Islet precursor cell (in vitro differentiated cells): Measurements from ENCODE around the gene COL2A1.

ENCODE experiments used
- DNase-seq: peaks from one replicate; pipeline ENCODE4 v3.0.0-alpha.2; 2018

COL2A1 gene

DNA sequence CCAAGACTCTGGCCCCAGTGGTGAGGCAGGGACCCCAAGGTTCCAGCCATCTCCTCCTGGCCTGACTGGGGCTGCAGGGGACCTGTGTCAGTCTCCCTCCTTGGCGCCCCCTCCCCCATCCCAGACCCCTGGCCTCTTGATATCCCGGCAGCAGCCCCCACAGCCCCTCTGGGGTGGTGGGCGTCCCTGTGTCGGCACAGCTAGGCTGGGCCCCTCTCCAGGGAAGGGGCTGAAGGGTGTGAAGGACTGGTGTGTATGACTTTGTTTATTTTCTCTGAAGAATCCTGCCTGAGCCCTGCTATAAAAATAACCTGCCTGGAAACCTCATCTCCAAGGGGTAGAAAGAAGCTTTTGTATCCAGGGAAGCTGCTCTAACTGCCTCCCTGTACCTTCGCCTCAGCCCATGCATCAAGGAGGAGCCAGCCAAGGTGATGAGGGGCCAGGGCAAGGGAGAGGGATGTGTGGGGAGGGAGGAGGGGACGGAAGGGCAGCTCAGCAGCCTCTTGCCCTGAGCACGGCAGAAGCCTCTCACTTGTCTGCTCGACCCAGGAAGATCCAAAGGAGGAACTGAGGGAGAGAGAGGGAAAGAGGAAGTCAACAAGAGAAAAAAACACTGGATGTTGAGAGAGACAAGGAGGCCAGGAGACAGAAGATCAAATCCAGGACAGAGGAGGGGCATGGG is 25.4 kb upstream of the COL2A1 start:
- DNase-seq = peak; percentile 78

DNA sequence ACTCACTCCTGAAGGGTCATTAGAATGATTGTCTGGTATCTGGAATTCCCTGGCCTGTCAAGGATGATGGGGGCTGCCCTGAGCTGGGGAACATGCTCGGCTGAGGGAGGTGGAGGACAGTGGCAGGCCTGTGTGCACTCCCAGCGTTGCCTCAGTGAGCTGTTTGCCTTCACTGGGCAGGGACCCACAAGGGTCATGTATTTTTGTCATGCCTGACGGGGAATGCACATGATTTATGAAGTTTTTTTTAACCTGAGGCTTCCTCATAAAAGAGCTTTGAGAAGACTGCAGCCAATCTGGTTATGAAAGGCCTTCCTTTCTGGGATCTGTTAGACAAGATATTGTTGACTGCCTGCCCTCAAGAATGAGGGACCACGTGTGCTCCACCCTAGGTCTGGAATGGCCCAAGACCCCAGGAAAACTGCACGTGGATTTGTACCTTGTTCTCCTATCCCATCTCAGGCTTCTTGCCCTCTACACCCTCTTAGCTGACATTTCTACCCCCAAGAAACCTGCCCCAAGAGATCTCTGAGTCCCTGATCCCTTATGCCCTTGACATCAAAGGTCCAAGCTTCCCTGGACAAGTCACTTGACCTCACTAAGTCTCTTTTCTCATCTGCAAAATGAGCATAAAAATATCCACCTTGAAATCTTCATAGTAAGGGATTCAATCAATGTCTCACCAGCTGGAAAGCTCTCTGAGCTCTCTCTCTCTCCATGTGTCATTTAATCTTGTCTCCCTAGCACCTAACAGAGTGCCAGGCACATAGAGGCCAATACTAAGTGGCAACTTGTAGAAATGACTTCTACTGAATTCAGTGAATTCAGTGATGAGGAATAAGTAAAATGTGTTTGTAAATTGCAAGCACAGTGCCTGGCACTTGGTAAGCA is 24.5 kb upstream of the COL2A1 start:
- peak; percentile 93 for DNase-seq

- DNase-seq = peak; percentile 98
Observed at GRCh38 chr12:48027183-48028002, 23.1 kb upstream of the COL2A1 start.

DNA sequence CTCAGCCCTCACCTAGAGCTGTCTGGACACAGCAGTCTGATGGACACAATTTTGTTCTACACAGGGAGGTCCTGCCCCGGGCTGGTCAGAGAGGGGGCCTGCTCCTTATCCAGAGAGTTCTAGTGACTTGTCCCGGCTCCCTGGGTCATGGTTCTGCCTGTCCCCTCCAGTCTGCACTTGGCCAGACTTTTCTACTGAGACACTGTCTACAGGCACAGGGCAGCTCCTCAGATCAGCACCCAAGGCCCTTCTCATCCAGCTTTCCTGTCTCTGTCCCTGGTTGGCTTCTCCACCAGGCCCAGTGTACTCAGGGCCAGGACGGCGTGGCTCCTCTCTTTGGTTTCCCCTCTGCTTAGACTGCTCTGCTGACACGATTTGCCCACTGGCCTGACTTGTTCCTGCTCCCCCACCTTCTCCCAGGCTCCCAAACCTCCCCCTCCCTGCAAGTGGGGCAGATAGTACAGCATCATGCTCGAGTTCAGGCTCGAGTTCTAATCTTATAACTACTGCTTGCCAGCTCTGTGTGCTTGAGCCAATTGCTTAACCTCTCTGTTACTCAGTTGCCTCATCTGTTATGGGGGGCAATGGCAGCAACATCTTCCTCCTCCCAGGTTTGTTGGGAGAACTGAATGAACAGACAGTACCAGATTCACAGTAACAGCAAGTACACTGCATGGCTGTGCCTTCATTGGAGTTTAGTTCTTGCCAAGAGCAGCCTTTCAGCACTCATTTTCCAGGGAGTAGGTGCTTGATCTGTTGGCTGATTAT is 22.0 kb upstream of the COL2A1 start:
- peak; percentile 62 for DNase-seq

- peak; percentile 46 for DNase-seq
Observed at GRCh38 chr12:48025281-48025680, 21.0 kb upstream of the COL2A1 start.

- DNase-seq = peak; percentile 53
Observed at GRCh38 chr12:48024735-48025134, 20.5 kb upstream of the COL2A1 start.

DNA sequence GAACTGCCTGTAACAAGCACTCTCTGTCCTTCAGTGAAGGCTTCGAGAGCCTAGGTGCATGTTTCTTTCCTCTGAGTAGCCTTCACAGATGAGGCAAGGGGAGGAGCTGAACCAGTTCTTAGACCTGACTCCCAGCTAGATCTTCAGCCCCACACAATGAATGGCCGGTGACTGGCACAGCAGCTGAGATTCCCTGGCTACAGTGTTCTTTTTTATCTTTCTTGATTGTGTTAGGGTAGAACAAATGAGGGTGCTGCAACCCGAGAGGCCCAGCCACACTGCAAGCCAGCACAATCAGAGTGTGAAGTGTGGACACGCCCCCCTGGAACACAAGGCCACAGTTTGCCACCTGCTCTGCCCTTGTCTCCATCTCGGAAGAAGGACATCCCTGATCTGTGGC is 19.1 kb upstream of the COL2A1 start:
- DNase-seq = peak; percentile 77

DNA sequence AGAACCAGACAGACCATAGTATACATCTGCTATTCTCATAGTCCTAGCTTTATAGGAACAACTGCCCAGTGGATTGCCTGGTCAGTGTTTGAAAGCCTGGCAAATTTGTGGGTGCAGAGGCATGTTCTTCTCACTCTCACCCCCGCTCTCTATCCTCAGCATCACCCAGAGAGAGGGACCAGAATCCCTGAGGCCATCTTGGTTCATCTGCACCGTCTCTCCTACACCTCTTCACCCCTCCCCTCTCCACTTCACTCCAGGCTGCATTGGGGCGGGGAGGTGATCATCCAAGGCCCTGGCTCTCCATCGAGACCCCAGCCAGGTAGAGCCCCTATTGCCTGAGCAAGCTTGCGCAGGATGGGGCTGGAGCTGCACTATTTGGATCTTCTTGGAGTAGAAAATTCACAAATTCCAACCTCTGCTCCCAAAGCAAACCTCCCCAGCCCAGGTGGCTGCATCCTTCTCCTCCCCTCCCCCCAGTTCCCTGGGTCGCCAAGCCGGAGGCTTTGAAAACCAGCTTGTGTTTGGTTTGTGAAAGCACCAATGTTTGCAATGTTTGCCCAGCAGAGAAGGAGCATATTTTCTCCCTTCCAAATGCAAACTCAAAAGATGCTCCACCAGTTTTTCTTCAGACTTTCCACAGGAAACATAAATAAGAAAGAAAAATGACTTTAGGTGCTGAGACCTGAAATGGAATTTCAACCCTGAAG is 18.6 kb upstream of the COL2A1 start:
- DNase-seq = peak; percentile 66

DNA sequence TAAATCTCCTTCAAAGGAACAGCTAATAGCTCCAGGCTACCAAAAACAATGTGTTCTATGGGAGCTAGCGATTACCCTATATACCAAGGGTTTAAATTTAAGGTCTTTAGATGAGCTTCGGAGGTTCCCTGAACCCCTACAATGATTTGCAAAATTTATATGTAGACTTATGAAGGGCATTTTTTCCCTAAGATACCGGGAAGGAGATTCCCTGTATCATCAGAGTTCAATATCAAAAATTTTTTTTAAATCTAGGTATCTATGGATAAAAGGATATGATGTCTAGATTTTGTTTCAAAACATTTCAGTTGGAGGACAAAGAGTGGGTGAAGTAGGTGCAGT is 17.9 kb upstream of the COL2A1 start:
- no peak for DNase-seq

DNA sequence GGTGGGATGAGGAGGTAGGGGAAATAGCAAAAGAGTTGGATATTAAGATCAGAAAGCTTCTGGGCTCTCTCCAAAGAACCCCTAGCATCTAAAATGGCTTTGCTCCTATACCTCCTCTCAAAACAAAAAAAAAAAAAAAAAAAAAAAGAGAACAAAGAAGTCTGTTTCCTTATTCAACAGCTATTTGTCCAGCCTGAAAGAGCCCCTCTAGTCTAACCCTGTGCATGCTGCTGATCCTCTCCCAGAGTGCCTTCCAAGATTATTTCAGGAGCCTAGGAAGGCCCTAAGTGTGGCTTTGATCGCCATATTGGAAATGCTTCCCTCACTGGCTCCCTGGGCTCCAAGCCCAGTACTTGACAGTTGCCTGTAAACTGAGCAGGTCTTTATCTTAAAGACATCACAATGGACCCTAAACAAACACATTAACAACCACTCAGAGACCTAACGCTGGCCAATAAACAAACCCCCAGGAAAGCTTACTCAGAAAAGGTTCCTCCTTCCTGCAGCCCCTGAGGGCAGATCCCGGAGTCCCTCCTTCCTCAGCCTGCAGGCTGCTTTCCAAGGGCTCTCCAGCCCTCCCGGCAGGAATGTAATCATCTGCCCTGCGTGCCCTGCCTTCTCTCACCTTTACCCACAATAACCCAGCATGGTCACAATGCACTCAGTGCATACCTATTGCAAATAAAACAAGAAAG is 17.4 kb upstream of the COL2A1 start:
- DNase-seq = peak; percentile 99

GRCh38 chr12:48019639-48020265 is 15.5 kb upstream of the COL2A1 start:
- no peak for DNase-seq

DNA sequence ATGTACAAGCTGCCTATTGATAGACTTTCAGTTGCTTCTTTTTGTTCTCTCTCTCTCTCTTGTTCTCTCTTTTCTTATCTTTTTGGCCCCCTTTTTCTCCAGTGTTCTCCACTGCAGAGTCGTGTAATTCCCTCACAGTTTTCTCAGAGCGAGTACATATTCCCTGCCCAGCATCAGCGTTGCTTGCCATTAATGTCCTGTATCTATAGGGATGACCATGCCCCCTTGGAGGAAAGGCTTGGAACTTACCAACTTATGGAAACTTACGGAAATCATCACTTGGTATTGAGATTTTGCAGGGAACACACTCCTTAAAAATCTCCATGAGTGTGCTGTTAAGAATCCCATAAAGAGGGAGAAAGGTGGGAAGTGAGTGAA is 14.3 kb upstream of the COL2A1 start:
- peak; percentile 18 for DNase-seq

DNA sequence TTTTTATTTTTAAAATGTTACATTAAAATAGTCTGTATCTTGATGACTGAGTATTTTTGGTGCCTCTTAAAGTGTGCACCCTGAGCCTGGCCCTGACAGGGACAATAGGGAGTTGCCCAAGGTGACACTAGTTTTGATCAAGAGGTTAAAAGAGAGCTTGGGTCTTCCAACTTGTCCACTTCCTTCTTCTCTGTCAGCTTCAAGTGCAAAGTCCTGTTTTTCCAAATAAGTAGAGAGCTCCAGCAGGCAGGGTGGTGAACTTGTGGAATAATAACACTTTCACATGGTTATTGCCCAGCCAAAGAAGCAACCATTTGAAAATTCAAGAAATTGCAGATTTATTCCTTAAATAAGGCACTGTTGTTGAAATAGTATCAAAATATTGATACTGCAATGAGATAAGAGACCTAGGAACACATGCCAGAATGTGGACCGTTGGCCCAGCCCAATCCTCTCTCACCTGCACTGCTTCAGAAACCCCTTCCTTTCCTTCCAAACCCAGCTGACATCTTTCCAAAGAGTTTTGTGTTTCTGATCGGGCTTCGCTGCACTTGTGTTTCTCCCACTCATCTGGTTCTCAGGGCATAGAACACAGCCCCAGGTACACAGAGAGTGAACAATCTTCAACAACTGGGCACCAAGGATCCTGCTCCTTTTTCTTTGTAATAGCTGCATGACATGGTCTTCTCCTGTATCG is 13.8 kb upstream of the COL2A1 start:
- DNase-seq = no peak

DNA sequence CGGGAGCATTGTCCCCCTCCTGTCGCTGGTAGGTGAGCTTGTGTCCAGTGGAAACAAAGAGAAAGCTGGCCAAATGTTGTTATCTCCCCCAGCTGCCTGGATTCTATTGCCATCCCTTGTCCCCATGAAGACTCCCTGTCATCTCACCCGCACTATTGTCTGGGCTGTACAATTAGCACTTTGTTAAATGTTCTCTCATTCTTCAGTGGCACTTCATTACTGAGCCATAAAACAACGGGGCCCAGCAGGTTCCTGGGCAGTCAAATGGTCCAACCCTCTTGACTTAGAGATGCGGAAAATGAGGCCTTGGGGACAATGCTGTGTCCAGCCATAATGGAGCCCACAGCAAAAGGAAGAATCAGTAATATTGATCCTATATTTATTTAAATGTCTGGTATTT is 13.2 kb upstream of the COL2A1 start:
- DNase-seq = no peak

- no peak for DNase-seq
Observed at GRCh38 chr12:48016373-48017020, 12.2 kb upstream of the COL2A1 start.

- no peak for DNase-seq
Observed at GRCh38 chr12:48015954-48016353, 11.7 kb upstream of the COL2A1 start.

GRCh38 chr12:48015129-48015528 is 10.9 kb upstream of the COL2A1 start:
- no peak for DNase-seq

DNA sequence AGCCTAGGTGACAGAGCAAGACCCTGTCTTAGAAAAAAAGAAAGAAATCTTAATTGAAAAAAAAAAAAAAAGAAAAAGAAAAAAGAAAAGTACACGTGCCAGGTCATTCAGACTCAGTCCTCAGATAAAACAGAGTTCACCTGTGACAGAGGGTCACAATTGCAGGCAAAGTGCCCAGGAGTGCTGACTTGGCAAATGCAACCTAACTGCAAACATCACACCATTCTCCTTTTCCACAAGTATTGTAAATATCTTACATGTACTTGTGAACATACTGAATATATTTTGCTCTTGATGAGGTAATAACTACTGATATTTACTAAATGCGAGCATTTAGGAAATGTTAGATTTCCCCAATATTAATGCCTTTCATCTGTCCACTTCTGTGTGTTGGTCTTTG is 9.0 kb upstream of the COL2A1 start:
- no peak for DNase-seq

DNA sequence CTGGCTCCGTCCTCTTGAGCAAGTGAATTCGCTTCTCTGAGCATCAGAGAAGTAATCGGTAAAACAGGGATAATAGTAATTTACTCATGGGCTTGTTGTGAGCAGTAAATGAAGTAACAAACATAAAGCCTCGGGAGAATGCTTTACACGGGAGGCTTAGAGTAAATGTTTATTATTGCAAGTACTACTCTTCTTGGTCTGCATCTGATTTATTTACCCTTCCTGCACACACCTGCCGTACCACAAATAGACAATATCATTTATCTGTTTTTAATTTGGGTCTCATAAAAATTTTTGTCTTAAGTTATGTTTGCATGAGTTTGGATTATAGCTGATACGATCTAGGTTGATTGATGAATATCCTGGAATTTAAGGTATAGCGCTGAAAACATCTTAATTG is 7.8 kb upstream of the COL2A1 start:
- DNase-seq = no peak
